IgD-negative memory B cell (primary cell): Measurements from ENCODE around the gene RHBDF1. TPM values are rescaled to one million over a fixed set of nuclear protein-coding genes. Genes with fewer than 3 reads are reported as not detected.

Source experiments
- H3K27ac Mint-ChIP-seq, 3 donors: one replicate each; pipeline ENCODE4 v1.8.0; 2020 to 2022; ENCODE audit warnings: mild to moderate bottlenecking in 3 of 3, mixed read lengths in 3 of 3, moderate library complexity in 1 of 3
- H3K27me3 Mint-ChIP-seq: one replicate; pipeline ENCODE4 v1.8.0; 2021; ENCODE audit warnings: mixed read lengths
- H3K36me3 Mint-ChIP-seq: one replicate; pipeline ENCODE4 v1.8.0; 2020; ENCODE audit warnings: mild to moderate bottlenecking, mixed read lengths
- H3K4me1 Mint-ChIP-seq, 3 donors: one replicate each; pipeline ENCODE4 v1.8.0; 2020 to 2022; ENCODE audit warnings: mixed read lengths in 3 of 3, mild to moderate bottlenecking in 1 of 3
- H3K4me3 Mint-ChIP-seq, 4 donors: one replicate each; pipeline ENCODE4 v1.8.0; 2020 to 2022; ENCODE audit warnings: mild to moderate bottlenecking in 4 of 4, mixed read lengths in 4 of 4, moderate library complexity in 3 of 4
- H3K9me3 Mint-ChIP-seq, 3 donors: one replicate each; pipeline ENCODE4 v1.8.0; 2020 to 2021; ENCODE audit warnings: mixed read lengths in 3 of 3, mild to moderate bottlenecking in 1 of 3
- polyA plus RNA-seq: library from polyadenylated mRNA; unstranded; fragments of 300-500 nt; fragmentation: Illumina TruSeq; gene quantifications from one replicate; pipeline ENCODE4 v1.2.3, GENCODE V29; 2021

The RHBDF1 gene
- polyA plus RNA-seq, 1 donor from 2014 or later: not detected

DNA sequence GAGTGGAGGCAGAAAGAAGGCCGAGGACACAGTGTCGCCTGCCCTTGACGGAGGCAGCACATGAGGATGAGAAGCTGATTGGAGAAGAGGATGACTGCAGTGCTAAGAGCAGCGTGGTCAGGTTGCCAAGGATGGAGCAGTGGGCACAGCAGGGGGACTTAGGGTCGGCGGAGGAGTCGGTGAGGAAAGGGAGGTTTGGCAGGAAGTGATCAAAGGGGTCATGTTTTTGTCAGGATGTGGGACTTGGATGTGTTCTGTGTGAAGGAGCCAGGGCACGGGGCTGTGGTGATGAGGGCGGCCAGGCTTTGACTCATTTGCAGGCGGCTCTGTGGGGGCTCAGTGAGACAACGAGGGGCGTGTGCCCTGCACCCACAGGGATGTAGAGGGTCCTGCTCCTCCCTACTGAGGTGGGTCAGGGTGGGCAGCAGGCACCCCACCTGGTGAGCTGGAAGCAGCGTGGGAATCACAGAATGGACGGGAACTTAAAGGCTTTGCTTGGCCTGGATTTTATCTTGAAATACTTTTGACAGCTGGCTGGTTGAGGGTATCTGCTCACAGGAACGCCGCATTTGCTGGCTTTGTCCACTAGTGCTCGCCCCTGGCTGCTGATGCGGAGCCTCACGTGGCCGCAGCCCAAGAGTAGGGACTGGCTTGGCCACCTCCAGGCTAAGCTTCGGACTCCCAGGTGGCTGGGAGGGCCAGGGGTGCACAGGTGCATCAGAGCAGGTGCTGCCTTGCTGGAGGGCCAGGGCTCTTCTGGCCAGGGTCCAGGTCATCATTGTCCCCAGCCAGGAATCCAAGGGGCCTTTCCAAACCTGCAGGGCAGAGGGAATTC, 11.6 kb upstream of the RHBDF1 start:
- Mint-ChIP-seq H3K4me1 (peaks cover 14 to 20% (median 16%) of the 10 kb centered on the region in 3 donors), H3K27ac (peak overlapping the region; percentile 90 to 95 (median 95)), H3K27me3 (peaks cover 2% of the 10 kb centered on the region), H3K36me3 (no peaks in the 10 kb centered on the region), H3K4me3 (peak overlapping the region in 2 of 4 donors; percentile 49 to 72), H3K9me3 (no peaks in the 10 kb centered on the region)

DNA sequence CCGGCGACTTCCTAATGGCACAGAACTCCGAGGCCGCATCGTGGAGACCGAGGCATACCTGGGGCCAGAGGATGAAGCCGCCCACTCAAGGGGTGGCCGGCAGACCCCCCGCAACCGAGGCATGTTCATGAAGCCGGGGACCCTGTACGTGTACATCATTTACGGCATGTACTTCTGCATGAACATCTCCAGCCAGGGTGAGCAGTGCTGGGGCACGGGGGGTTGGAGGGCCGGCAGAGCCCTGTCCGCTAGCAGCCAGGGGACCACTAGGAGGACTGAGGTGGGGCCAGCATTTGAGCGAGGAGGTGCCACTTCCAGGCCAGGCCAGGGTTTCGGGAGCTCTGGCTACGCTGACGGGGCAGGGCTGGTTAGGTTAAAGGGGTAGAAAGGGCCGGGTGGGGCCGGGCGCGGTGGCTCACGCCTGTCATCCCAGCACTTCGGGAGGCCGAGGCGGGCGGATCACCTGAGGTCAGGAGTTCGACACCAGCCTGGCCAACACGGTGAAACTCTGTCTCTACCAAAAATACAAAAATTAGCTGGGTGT, 10.7 kb upstream of the RHBDF1 start:
- Mint-ChIP-seq H3K9me3 (no peaks in the 10 kb centered on the region), H3K4me1 (peaks cover 14 to 23% (median 19%) of the 10 kb centered on the region in 3 donors), H3K4me3 (peak overlapping the region in 2 of 4 donors; percentile 32 to 39)

DNA sequence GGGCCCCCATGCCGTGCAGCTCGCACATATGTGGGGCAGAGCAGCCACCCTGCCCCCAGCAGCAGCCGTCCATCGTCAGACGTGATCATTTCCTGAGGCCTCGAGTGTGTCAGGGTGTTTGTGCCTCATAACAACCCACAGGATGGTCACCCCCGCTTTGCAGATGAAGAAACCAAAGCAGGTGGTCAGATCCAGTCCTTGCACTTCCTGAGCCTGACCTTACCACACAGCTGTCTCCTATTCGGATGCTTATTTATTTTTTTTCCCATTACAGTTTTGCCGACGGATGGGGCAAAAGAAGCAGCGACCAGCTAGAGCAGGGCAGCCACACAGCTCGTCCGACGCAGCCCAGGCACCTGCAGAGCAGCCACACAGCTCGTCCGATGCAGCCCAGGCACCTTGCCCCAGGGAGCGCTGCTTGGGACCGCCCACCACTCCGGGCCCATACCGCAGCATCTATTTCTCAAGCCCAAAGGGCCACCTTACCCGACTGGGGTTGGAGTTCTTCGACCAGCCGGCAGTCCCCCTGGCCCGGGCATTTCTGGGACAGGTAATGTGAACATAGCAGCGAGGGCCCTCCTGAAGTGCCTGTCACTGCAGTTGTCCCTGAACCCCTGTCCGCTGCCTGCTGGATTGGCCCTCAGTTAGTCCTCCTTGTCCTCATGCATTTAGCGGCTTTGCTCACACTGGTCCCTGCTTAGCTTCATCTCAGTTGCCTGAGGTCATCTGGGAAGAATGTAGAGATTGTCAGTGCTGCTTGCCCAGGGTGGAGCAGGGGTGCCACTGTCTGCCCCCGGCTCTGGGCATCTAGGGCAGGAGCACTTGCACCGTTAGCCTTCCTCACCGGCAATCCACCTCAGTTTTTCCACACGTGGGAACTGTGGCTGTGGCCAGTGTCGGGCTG, 7.0 kb upstream of the RHBDF1 start:
- no peaks in the 10 kb centered on the region for H3K9me3 Mint-ChIP-seq
- no peaks in the 10 kb centered on the region for H3K36me3 Mint-ChIP-seq
- H3K4me1 Mint-ChIP-seq: peaks cover 11 to 22% (median 14%) of the 10 kb centered on the region in 3 donors
- H3K27ac Mint-ChIP-seq: peak overlapping the region; percentile 71 to 93 (median 91)
- peak overlapping the region; percentile 86 to 95 (median 94) for H3K4me3 Mint-ChIP-seq
- peaks cover 2% of the 10 kb centered on the region for H3K27me3 Mint-ChIP-seq

More for the DNA sequence above, 10.7 kb upstream of the RHBDF1 start:
- H3K36me3 Mint-ChIP-seq: no peaks in the 10 kb centered on the region
- H3K27me3 Mint-ChIP-seq: peaks cover 2% of the 10 kb centered on the region
- H3K27ac Mint-ChIP-seq: peak overlapping the region in 2 of 3 donors; percentile 74 to 90

- Mint-ChIP-seq H3K9me3 (no peaks in the 10 kb centered on the region), H3K4me3 (peak overlapping the region; percentile 86 to 95 (median 94)), H3K27me3 (no peaks in the 10 kb centered on the region), H3K27ac (peak overlapping the region; percentile 71 to 93 (median 91)), H3K4me1 (peaks cover 5 to 15% (median 10%) of the 10 kb centered on the region in 3 donors), H3K36me3 (no peaks in the 10 kb centered on the region)
These were observed 6.2 kb upstream of the RHBDF1 start for GRCh38 chr16:78444-79150.

DNA sequence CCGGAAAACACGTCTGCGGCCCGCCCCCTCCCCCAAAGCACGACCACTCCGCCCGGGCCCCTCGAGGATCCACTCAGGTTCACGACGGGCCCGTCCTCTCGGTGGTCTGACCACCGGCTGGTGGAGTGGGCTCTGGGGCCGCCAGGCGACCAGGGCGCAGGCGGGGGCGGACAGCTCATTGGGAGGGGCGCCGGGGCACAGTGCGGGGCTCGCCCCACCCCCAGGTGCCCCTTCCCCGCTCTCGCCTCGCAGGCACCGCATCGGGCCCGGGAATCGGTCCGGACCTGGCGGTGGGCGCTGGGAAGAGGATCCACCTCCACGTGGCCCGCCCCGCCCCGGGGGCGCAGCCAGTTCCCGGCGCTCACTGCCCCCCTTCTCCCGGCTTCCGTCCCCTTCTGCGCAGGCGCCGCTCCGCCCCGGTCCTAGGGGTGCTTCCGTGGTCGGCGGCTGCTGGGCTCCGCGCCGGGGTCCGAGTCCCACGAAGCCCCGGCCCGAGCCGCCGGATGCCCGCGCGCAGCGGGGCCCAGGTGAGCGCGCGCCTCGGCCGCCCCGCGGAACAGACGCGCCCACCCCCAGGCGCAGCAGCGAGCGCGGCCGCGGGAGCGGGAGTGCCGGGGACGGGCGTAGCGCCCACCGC, 5.5 kb upstream of the RHBDF1 start, which contains the start of gene MPG:
MPG (plus strand) TSS at position 419 of the 637 bp plus-strand sequence; CDS start at position 504, 85 bp downstream.
- Mint-ChIP-seq H3K9me3 (no peaks in the 10 kb centered on the region), H3K27me3 (peaks cover 3% of the 10 kb centered on the region), H3K27ac (peak within 1 kb of the TSS; percentile 71 to 93 (median 91)), H3K4me3 (peak within 1 kb of the TSS; percentile 86 to 95 (median 94)), H3K4me1 (peaks cover 3 to 16% (median 10%) of the 10 kb centered on the region in 3 donors), H3K36me3 (no peaks in the 10 kb centered on the region)

- Mint-ChIP-seq H3K27ac (peak overlapping the region in 2 of 3 donors; percentile 43 to 79), H3K27me3 (peaks cover 5% of the 10 kb centered on the region), H3K4me1 (peaks cover 3 to 18% (median 12%) of the 10 kb centered on the region in 3 donors), H3K9me3 (no peaks in the 10 kb centered on the region), H3K36me3 (no peaks in the 10 kb centered on the region), H3K4me3 (peak overlapping the region; percentile 77 to 91 (median 86))
These were observed 4.9 kb upstream of the RHBDF1 start for GRCh38 chr16:77273-77806.

GRCh38 chr16:76535-77272, 4.3 kb upstream of the RHBDF1 start:
- peaks cover 6% of the 10 kb centered on the region for H3K27me3 Mint-ChIP-seq
- H3K9me3 Mint-ChIP-seq: no peaks in the 10 kb centered on the region
- H3K27ac Mint-ChIP-seq: peak overlapping the region in 2 of 3 donors; percentile 43 to 79
- peaks cover 3 to 18% (median 12%) of the 10 kb centered on the region in 3 donors for H3K4me1 Mint-ChIP-seq
- H3K4me3 Mint-ChIP-seq: peak overlapping the region; percentile 77 to 91 (median 86)
- H3K36me3 Mint-ChIP-seq: no peaks in the 10 kb centered on the region

DNA sequence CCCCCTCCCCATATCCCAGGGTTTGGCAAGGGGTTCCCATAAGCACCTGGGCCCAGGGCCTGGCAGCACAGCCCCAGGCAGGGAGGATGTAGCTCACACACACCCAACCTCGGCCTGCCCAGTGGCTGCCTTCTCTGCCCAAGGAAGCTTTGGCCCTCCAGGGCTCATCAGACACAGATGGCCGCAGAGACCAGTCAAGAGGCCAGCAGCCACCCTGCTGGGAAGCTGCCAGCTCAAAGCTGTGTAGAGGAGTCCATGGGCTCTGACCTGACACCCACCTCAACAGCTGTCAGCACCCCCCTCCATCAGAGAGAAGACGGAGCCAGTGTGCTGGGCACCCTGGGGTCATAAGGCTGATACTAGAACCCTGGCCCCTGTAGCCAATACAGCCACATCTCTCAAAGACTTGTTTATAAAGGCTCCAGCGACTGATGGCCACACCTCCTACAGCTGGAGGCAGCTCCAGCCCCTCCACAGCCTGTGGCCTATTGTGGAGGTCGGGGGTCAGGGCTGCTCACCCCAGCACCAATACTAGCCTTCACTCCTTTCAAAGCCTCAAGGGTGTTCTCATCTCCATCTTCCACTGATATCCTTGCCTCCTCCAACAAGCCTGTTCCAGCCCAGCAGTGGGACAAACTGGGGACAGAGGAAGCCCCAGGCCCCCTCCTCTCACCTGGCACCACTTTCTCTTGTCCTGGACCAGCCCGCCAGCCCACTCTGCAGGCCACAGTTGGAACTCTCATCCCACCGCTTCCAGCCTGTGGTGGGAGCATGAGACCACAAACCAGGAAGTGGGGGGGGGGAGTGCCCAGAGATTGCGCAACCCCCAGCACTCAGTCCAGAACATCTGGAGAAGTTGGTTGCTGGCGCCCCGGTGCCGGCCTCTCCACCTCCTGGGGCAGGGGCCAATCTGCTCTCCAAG, 3.4 kb upstream of the RHBDF1 start:
- Mint-ChIP-seq H3K36me3 (no peaks in the 10 kb centered on the region), H3K9me3 (no peaks in the 10 kb centered on the region), H3K27ac (peak overlapping the region in 1 of 3 donors; percentile 35), H3K27me3 (peaks cover 10% of the 10 kb centered on the region), H3K4me3 (peak overlapping the region in 2 of 4 donors; percentile 88 to 91), H3K4me1 (peaks cover 3 to 18% (median 12%) of the 10 kb centered on the region in 3 donors)

DNA sequence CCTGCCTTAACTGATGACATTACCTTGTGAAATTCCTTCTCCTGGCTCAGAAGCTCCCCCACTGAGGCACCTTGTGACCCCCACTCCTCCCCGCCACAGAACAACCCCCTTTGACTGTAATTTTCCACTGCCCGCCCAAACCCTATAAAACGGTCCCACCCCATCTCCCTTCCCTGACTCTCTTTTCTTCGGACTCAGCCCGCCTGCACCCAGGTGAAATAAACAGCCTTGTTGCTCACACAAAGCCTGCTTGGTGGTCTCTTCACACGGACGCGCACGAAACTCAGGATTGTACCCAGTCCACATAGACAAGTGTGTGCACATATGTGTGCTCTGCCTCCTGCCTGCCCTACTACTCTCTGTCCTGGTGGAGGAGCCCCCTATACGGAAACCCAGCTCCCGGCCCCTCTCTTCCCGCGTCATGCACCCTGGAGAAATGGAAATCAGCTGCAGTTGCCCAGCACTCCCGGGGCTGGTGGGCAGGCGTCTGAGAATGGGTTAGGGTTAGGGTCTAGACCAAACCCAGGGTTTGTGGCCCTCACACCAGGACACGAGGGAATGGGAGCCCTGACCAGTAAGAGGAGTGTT, 2.4 kb upstream of the RHBDF1 start:
- Mint-ChIP-seq H3K4me3 (peak overlapping the region in 1 of 4 donors; percentile 91), H3K4me1 (peaks cover 3 to 18% (median 12%) of the 10 kb centered on the region in 3 donors), H3K9me3 (no peaks in the 10 kb centered on the region), H3K36me3 (no peaks in the 10 kb centered on the region), H3K27ac (peak overlapping the region in 1 of 3 donors; percentile 31), H3K27me3 (peaks cover 13% of the 10 kb centered on the region)

DNA sequence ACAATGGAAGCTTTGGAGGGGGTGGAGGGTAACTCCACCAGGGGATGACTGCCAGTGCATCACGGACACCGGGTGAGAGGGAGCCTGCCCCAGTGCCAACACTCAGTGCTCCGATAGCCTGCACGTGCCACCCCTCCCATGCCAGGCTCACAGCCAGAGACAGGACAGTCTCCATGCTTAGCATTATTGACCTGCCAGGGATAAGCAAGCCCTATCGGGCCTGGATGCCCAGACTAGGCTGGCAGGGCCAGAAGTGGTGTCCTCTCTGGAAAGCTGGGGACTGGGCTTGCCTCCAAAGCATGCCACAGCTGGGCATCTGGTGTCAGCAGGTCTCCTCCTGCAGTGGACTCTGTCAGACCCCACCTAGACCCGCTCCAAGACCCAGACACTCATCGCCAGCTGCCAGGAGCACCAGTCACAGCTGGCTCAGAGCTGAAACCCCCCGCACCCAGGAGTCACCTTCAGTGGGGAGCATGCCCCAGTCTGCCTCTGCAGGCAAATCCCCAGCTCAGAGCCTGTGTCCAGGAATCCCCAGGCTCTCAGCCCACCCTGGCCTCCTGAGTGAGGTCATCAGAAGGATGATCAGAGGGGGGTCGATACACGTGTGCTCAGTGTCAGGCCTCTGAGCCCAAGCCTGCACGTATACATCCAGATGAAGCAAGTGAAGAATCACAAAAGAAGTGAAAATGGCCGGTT, 1.8 kb upstream of the RHBDF1 start:
- H3K27me3 Mint-ChIP-seq: peaks cover 13% of the 10 kb centered on the region
- peak overlapping the region in 2 of 4 donors; percentile 4 to 79 for H3K4me3 Mint-ChIP-seq
- H3K27ac Mint-ChIP-seq: peak overlapping the region in 1 of 3 donors; percentile 31
- H3K36me3 Mint-ChIP-seq: no peaks in the 10 kb centered on the region
- H3K9me3 Mint-ChIP-seq: no peaks in the 10 kb centered on the region
- peaks cover 3 to 16% (median 12%) of the 10 kb centered on the region in 3 donors for H3K4me1 Mint-ChIP-seq
